GM18499 (cell line): ENCODE results near the gene CSTPP1.
"Not testable (repeated sequence)": the region's sequence is repeated elsewhere in the genome, so short reads cannot be mapped to it uniquely, and the experiment has no call there.

ENCODE experiments used
- ATAC-seq: cut with Tn5 transposase; IDR thresholded peaks from one replicate; pipeline ENCODE4 v1.9.1; 2021; ENCODE audit warnings: moderate number of reproducible peaks; ENCODE audit not compliant: insufficient read depth, unreplicated experiment

CSTPP1 gene

DNA sequence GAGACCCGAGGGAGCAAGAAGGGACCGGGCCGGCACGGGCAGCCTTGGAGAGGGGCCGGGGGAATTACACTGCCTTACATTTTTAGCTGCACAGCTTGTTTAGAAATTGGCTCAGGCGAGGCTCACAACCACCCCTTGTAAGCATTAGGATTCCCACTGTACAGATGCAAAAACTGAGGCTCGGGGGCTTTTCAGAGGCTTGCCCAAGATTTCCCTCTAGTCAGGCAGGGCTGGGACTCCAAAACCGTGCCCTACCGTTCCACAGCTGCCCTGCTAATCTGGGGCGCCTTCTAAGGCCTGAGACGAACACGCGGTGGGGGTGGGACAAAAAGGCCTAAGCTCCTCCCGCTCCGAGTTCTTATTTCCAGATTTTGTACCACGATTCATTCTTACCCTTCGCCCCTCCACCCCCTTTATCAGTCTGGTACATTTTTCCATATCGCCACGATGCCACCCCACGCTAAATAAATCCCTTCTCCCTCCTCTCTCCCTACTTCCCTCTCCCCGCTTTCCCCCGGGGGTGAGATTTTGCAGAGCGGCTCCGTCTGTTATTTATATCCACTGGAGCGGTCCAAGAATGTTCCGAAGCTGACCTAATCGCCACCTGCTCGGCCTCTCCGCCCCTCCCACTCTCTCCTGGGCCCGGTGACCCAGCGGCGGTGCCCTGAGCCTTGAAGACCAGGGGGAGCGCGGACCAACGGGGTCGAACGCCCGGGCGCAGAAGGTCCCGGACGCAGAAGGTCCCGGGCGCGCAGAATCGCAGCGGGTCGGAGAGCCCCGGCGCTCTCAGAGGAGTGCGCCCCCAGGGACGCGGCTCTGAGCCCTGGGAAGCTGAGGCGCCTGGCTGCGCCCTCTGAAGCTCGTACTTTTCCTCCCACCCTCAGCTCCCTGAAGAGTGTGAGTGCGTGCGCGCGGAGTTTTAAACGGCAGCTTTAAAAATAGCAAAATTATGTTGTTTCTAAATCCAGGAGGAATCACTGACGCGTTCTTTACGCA, 250.4 kb downstream of the CSTPP1 start:
- ATAC-seq = no peak

DNA sequence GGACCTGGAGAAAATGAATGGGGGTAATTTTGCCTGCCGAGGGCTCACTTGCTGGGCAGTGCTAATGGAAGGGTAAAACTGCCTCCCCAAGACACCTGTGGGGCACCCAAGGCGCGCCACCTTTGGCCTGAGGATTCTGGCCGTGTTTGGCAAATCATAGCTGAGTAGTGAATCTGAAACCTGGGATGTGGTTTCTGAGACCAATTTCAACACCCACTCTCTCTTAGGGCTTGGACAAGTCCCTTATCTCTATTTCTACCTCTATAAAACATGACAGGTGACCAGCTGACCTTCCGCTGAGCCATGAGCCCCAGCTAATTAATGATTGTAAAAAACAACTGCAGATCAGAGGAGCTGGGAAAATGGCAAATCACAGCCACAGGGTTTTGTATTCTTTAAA, 251.2 kb downstream of the CSTPP1 start:
- ATAC-seq = no peak

DNA sequence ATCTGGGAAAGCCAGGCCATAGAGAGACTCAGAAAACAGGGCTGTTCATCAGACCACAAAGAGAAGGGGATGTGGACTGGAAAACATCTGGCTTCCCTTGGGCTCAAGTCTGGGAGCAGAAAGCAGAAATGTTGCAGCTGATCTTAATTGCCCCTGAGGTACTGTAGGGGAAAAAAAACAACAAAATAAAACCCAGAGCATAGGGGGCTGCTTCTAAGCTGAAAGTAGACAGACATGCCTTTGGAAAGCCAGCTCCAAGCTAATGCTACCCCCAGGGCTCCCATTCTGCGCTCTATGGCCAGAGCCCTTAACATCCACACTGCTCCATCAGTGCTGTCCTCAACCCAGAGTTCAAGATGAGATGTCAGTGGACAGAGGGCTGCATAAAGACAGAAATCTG, 251.7 kb downstream of the CSTPP1 start:
- ATAC-seq = no peak

DNA sequence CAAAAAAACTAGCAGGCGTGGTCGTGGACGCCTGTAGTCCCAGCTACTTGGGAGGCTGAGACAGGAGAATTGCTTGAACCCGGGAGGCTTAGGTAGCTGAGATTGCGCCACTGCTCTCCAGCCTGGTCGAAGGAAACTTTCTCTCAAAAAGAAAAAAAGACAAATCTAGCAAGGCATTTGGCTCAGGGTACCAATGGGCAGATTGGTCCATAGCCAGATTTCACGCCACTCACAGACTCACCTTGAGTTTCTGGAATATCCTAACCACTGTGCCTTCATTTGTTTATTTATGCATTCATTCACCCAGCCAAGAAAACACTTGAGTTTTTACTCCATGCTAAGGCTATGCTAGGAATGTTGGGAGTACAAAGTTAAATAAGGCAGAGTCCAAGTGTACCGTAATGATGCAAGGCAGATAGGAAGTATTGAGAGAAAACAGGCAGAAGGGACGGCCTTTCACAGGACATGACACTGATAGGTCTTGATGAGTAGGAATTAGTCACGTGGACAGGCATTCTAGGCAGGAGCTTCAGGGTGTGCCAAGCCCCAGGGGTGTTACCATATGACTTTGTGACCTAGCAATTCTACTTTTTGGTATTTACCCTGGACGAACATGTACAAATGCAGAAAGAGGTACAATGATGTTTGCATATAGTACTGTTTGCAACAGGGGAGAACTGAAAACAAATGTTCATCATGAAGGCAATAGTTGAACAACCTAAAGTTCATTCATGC, 252.7 kb downstream of the CSTPP1 start:
- no peak for ATAC-seq

DNA sequence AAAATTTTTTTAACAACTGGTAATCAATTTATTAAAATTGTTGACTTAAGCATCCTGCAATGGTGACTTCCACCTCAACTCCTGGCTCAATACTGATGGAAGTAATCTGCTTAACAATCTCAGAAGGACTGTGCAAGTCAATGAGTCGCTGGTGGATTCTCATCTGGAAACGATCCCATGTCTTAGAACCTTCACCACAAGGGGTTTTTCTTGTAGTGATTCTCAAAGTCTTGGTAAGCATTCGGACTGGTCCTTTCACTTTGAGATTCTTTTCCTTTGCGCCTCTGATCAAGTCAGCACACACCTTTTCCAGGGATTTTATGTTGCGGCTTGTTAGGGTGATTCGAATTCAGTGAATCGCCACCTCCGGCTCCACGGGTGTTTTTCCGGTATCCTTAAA, 254.6 kb downstream of the CSTPP1 start:
- ATAC-seq = not testable (repeated sequence)

DNA sequence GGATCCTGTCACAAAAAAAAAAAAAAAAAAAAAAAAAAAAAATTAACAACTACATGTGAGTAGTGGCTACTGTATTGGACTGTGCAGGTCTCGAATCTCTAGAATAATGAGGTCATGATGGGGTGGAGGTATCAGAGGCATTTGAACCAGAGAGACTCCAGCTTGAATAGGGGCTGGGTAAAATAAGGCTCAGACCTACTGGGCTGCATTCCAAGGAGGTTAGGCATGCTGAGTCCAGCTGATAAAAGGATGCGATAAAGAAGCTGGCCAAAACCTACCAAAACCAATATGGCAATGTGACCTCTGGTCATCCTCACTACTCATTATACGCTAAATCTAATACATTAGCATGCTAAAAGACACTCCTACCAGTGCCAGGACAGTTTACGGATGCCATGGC, 255.6 kb downstream of the CSTPP1 start:
- ATAC-seq = no peak

DNA sequence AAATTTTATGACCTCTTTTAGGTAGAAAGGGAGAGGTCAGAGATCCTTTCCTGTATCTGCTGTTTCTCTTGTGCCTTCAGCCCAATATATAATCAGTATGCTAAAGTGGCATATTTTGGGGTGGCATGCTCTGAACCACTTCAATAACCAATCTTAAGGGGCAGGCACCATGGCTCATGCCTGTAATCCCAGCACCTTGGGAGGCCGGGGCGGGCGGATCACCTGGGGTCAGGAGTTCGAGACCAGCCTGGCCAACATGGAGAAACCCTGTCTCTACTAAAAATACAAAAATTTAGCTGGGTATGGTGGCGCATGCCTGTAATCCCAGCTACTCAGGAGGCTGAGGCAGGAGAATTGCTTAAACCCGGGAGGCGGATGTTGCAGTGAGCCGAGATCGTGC, 261.6 kb downstream of the CSTPP1 start:
- not testable (repeated sequence) for ATAC-seq

DNA sequence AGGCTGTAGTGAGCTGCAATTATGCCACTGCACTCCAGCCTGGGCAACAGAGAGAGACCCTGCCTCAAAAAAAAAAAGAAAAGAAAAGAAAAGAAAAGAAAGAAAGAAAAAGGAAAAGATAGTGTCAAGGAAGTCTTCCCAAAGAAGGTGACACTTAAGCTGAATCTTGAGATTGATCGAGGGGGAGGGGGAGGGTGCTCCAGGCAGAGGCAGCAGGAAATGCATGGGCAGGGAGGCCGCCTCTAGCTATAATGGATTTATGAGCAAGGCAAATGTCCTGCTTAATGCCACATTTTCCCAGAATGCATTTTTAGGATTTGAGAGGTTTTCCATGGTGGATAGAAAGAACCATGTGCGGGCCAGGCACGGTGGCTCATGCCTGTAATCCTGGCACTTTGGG, 264.5 kb downstream of the CSTPP1 start:
- no peak for ATAC-seq

DNA sequence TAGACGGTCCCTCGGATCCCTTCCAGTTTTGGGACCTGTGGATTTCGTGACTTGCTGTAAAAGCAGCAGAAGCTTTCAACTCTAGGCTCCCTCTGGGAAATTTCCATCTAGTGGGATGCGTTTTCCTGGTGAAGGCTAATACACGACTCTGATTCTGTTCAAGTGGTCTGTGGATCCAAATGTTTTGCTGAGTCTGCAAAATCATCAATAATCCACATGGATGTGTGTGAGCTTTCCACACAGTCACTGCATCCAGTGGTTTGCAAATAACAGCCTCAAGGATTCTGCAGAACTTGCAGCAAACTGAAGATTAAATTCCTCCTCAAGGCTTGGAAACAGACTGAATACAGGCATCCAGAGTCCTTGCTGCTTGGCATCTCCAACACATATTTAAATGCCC, 266.0 kb downstream of the CSTPP1 start:
- ATAC-seq = no peak

DNA sequence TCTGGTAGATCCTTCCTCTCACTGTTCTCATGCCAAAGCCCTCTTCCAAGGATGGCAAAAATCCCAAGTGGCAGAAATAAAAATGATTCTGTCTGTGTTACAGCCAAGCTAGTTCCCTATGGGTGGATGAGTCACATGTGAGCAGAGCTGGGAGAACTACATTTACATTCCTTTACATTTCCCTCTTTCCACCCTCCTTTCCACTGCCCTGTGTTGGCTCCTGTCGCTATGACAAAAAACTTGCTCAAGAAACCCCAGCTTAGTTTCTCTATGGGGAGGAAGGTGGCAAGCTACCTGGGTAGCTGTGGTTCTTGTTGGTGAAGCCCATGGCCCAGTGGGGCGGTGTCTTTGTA, 268.1 kb downstream of the CSTPP1 start:
- no peak for ATAC-seq

DNA sequence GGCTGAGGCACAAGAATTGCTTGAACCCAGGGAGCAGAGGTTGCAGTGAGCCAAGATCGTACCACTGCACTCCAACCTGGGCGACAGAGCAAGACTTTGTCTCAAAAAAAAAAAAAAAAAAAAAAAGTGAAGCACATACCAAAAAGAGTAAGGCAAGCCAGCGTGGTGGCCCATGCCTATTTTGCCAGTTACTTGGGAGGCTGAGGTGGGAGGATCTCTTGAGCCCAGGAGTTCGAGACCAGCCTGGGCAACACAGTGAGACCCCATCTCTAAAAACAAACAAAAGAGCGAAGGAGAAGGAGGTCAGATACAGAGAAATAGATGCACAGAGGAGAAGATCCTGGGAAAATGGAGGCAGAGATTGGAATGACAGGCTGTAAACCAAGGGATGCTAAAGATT, 270.0 kb downstream of the CSTPP1 start:
- not testable (repeated sequence) for ATAC-seq

DNA sequence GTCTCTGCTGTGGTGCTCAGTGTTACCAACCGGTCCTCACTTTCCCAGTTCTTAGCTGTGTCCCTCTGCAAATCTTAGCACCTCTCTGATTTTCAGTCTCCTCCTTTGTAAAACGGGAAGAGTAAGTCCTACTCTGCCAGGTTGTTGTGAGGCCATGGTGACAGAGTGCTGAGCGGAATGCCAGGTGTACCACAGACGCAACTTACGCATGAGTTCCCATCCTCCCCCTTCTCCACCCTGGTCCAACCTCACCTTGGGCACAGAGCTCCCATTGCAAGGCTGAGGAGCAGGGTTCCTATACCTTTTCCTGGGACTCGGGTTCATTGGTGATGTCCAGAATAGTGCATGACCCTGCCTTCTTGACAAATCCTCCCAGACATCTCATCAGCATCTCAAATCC, 270.9 kb downstream of the CSTPP1 start:
- ATAC-seq = no peak

DNA sequence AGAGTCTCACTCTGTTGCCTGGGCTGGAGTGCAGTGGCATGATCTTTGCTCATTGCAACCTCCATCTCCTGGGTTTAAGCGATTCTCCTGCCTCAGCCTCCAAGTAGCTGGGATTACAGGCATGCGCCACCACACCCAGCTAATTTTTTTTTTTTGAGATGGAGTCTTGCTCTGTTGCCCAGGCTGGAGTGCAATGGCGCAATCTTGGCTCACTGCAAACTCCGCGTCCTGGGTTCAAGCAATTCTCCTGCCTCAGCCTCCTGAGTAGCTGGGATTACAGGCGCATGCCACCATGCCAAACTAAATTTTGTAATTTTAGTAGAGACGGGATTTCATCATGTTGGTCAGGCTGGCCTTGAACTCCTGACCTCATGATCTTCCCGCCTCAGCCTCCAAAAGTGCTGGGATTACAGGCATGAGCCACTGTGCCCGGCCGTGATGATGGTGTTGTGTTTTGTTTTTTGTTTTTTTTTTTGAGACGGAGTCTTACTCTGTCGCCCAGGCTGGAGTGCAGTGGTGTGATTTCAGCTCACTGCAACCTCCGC, 271.5 kb downstream of the CSTPP1 start:
- ATAC-seq = not testable (repeated sequence)

DNA sequence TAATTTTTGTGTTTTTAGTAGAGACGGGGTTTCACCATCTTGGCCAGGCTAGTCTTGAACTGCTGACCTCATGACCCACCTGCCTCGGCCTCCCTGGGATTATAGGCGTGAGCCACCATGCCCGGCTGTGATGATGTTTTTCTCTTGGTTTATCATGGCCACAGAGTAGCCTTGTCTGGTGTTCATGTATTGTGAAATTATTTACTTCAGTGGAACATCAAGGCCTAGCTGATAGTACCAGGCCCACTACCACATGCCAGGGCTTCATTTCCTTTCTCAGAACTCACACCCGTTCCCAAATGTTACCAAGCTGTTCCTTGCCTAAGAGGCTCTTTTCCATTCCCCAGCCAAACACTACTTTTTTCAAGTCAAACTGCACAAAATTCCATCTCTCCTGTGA, 272.1 kb downstream of the CSTPP1 start:
- no peak for ATAC-seq
